Suprapubic skin (tissue), 4 donors: Measurements from ENCODE around the gene TRIM39. TPM values are rescaled to one million over a fixed set of nuclear protein-coding genes. Genes with fewer than 3 reads are reported as not detected.

Experiments
- DNase-seq, 2 donors: peaks; one replicate each; pipeline ENCODE4 v3.0.0-alpha.2; 2019; ENCODE audit warnings: low spot score in 2 of 2
- H3K27ac ChIP-seq: fragments of 200-600 bp; sonication (generic); one replicate; pipeline ENCODE4 v1.5.1; 2019
- H3K27me3 ChIP-seq: fragments of 200-600 bp; sonication (generic); one replicate; pipeline ENCODE4 v1.5.1; 2019
- H3K36me3 ChIP-seq: fragments of 200-600 bp; sonication (generic); one replicate; pipeline ENCODE4 v1.5.1; 2019
- H3K4me1 ChIP-seq: fragments of 200-600 bp; sonication (generic); one replicate; pipeline ENCODE4 v1.5.1; 2019
- H3K4me3 ChIP-seq: fragments of 200-600 bp; sonication (generic); one replicate; pipeline ENCODE4 v1.5.1; 2019; ENCODE audit warnings: mild to moderate bottlenecking
- H3K9me3 ChIP-seq: fragments of 200-600 bp; sonication (generic); one replicate; pipeline ENCODE4 v1.5.1; 2019
- CTCF ChIP-seq, 2 donors: fragments of 200-600 bp in 1 of 2; fragments of 450-650 bp in 1 of 2; sonication (generic) in 1 of 2; IDR thresholded peaks; one replicate each; pipeline ENCODE4 v1.5.1; 2016 to 2019; ENCODE audit warnings: antibody characterized with exemption in 2 of 2, mild to moderate bottlenecking in 1 of 2, moderate library complexity in 1 of 2
- EP300 ChIP-seq: sonication (generic); formaldehyde crosslinking; IDR thresholded peaks from one replicate; pipeline ENCODE4 v1.6.1; 2017; ENCODE audit warnings: antibody characterized with exemption
- POLR2A ChIP-seq, 2 donors: fragments of 450-650 bp; IDR thresholded peaks; one replicate each; pipeline ENCODE4 v1.6.1; 2017; ENCODE audit warnings: antibody characterized with exemption in 2 of 2, mild to moderate bottlenecking in 2 of 2, moderate library complexity in 2 of 2
- POLR2AphosphoS5 ChIP-seq, 3 donors: sonication (generic); formaldehyde crosslinking; IDR thresholded peaks; one replicate each; pipeline ENCODE4 v1.6.1; 2017; ENCODE audit warnings: antibody characterized with exemption in 3 of 3
- WGBS: methylation state at CpG from one replicate; pipeline ENCODE4 v1.1.5; 2018; 5-methylcytosine and 5-hydroxymethylcytosine counted together
- total RNA-seq, 4 donors: library from RNA; depleted of rRNA; stranded (reverse); fragments of >200 nt; gene quantifications; one replicate each; pipeline ENCODE4 v1.1.0, GENCODE V29; 2016

The TRIM39 gene
- total RNA-seq, 4 donors from 2014 or later, result 6.6 to 17.8 (median 9.2) TPM

DNA sequence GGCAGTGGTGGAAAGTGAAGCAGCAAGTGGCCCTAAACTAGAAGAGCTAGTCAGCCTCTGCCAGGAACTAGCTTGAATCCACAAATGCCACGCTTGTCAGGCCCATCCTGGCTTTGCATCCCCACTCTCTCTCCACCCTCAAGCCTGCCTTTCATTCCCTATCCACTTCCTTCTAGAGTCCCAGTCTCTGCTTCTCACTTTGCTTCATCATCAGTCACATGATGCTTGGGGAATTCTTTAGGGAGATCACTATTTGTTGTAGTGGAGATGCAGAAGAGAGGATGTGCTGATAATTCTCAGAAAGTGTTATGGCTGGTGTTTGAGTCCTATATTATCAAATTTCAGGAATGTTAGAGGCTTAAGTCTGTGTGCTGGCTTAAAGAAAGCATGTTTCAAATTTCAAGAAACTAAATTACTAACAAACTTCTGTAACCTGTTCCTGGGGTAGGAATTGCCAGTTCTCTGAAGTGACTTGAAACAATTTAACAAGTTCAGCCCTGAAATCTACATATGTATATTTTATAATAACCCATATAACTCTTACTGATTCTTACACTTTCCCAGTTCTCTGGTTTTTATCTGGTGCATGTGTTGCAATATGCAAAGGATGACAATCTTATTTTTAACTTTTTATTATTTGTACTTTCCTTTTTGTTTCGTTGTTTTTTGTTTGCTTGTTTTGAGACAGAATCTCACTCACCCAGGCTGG lies 7.5 kb downstream of the TRIM39 start:
- Histone ChIP-seq H3K9me3 (no peaks in the 10 kb centered on the region), H3K27me3 (no peaks in the 10 kb centered on the region), H3K36me3 (peaks cover 88% of the 10 kb centered on the region), H3K4me3 (no peak overlapping the region), H3K4me1 (no peaks in the 10 kb centered on the region), H3K27ac (no peak overlapping the region)
- TF ChIP-seq POLR2A (IDR thresholded peaks at IDR 0.05) (no peak), POLR2AphosphoS5 (IDR thresholded peaks at IDR 0.05) (no peak)
- 91% methylated on average over 2 of the region's 2 CpGs for WGBS
- no peak for DNase-seq

DNA sequence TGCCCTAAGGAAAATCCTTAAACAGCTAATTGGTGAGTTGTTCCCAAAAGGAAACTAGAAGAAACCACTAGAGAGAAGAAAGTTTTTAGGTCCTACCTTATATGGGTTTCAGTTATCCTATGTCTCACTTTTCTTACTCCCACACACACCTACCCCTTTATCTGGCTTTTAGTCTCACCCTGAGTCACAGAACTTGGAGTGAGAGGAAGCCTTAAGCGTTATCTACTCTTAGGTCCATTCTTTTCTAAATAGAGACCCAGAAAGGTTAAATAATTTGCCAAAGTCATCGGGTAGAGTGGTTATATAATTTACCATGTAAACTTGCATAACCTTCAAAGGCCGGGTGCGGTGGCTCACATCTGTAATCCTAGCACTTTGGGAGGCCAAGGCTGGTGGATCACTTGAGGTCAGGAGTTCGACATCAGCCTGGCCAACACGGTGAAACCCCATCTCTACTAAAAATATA lies 13.9 kb downstream of the TRIM39 start:
- Histone ChIP-seq H3K36me3 (peaks cover 63% of the 10 kb centered on the region), H3K27ac (no peak overlapping the region), H3K27me3 (no peaks in the 10 kb centered on the region), H3K4me1 (peaks cover 6% of the 10 kb centered on the region), H3K4me3 (no peak overlapping the region), H3K9me3 (no peaks in the 10 kb centered on the region)
- no peak for TF ChIP-seq POLR2A (IDR thresholded peaks at IDR 0.05)
- no peak for TF ChIP-seq CTCF (IDR thresholded peaks at IDR 0.05)
- no peak for TF ChIP-seq EP300
- no peak for TF ChIP-seq POLR2AphosphoS5 (IDR thresholded peaks at IDR 0.05)
- no peak for DNase-seq
- WGBS, result 86% methylated on average over 6 of the region's 6 CpGs

DNA sequence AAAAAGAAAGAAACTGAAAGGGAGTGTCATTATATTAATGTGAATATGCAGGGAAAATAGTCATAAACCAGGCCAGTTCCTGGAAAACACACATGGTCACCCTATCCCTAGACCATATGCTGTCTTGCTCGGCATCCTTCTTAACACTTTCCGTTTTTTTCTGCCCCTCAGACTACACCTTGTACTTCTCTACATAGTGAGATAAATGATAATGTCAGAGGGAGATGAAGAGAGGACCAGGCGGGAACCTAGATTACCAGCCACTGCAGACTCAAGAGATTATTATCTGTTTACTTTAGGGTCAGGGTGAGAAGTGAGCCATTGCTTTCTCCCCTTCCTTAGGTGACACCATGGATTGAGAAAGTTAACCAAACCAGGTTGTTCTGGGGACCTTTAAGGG lies 14.5 kb downstream of the TRIM39 start:
- WGBS, result over 99% methylated on average over 3 of the region's 3 CpGs

GRCh38 chr6:30341728-30342127 lies 15.0 kb downstream of the TRIM39 start:
- Histone ChIP-seq H3K4me1 (peaks cover 12% of the 10 kb centered on the region), H3K27ac (no peak overlapping the region), H3K4me3 (no peak overlapping the region), H3K27me3 (no peaks in the 10 kb centered on the region), H3K36me3 (peaks cover 55% of the 10 kb centered on the region), H3K9me3 (no peaks in the 10 kb centered on the region)
- TF ChIP-seq POLR2AphosphoS5 (IDR thresholded peaks at IDR 0.05) (no peak), EP300 (no peak), CTCF (IDR thresholded peaks at IDR 0.05) (no peak), POLR2A (IDR thresholded peaks at IDR 0.05) (no peak)
- 93% methylated on average over 16 of the region's 16 CpGs for WGBS
- no peak for DNase-seq

More for the DNA sequence above, 14.5 kb downstream of the TRIM39 start:
- Histone ChIP-seq H3K36me3 (peaks cover 57% of the 10 kb centered on the region), H3K4me1 (peaks cover 11% of the 10 kb centered on the region), H3K4me3 (no peak overlapping the region), H3K27ac (no peak overlapping the region), H3K27me3 (no peaks in the 10 kb centered on the region), H3K9me3 (no peaks in the 10 kb centered on the region)
- DNase-seq, result no peak
- TF ChIP-seq POLR2A (IDR thresholded peaks at IDR 0.05), result no peak
- no peak for TF ChIP-seq CTCF (IDR thresholded peaks at IDR 0.05)
- no peak for TF ChIP-seq POLR2AphosphoS5 (IDR thresholded peaks at IDR 0.05)
- no peak for TF ChIP-seq EP300

DNA sequence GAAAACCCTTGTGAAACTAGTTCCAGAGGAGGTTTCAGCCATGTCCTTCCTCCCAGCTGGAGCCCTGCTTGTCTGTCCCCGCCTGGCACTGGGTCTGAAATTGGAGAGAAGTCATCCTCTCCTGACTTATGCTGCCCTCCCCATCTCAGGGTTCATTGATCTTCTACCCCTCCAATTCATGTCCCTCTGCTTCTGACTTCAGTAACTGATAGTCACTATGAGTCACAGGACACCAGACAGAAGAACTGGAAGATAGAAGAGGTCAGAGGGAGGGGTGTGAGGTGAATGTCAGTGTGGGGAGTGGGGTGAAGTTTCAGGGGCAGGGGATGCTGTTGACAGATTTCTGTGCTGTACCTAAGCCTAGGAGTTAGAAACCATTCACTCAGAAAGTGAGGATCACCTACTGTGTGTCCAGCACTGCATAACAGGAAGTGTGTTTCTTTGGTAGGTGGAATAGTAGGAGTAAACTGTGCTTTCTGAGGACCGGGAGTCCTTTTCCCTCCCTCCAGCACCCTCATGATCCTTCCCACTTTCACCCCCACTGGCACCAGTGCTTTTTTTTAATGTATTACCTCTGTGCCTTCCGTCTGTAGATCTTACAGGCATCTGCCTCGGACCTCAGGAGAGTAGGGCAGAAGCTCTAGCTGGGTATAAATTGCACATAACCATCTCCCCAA lies 17.6 kb downstream of the TRIM39 start:
- H3K36me3 ChIP-seq, result peaks cover 41% of the 10 kb centered on the region
- WGBS, result 53% methylated on average over 4 of the region's 4 CpGs
- TF ChIP-seq POLR2A (IDR thresholded peaks at IDR 0.05) (no peak), POLR2AphosphoS5 (IDR thresholded peaks at IDR 0.05) (no peak)
- DNase-seq, result no peak
- H3K4me3 ChIP-seq, result peak overlapping the region; percentile 63
- no peaks in the 10 kb centered on the region for H3K9me3 ChIP-seq
- no peak overlapping the region for H3K27ac ChIP-seq
- peaks cover 12% of the 10 kb centered on the region for H3K4me1 ChIP-seq
- H3K27me3 ChIP-seq, result no peaks in the 10 kb centered on the region
